ENCODE data around the gene THPO. TPM values are rescaled to one million over a fixed set of nuclear protein-coding genes. Genes with fewer than 3 reads are reported as not detected.

Gene THPO
- total RNA-seq, 1 donor from 2014 or later: 2.3 TPM

DNA sequence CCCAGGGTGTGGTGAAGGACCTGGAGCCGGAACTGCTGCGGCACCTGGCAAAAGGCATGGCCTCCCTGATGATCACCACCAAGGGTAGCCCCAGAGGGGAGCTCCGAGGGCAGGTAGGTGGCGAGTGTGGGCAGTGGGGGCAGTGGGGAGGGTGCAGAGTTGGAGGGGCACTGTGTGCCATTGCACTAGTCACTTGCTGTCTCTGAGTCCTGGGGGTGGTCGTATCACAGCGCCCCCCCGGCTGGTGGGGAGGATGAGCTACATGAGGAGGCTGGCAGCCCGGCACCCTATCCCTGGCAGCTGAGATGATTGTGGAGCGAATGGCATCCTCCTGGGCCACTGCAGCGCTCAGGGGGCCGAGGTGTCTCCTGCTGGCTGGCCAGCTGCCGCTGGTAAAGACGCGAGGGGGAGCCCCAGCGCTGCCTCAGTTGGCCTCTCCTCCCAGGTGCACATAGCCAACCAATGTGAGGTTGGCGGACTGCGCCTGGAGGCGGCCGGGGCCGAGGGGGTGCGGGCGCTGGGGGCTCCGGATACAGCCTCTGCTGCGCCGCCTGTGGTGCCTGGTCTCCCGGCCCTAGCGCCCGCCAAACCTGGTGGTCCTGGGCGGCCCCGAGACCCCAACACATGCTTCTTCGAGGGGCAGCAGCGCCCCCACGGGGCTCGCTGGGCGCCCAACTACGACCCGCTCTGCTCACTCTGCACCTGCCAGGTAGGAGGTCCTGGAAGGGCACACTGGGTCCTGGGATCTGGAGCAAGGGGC, 8.2 kb upstream of the THPO start:
- Mint-ChIP-seq H3K4me1 (peaks cover 2% of the 10 kb centered on the region), H3K4me3 (no peak overlapping the region), H3K27ac (no peak overlapping the region), H3K36me3 (no peaks in the 10 kb centered on the region), H3K27me3 (ENCODE audit: insufficient read depth, low read depth) (peaks cover 30% of the 10 kb centered on the region), H3K9me3 (peaks cover 3% of the 10 kb centered on the region)
- Histone ChIP-seq H3K4me2 (no peak overlapping the region), H3K36me3 (no peaks in the 10 kb centered on the region), H2AFZ (replicated peaks) (no peak overlapping the region), H3K9me3 (ENCODE audit: low read depth) (no peaks in the 10 kb centered on the region), H3K4me1 (peaks cover 5% of the 10 kb centered on the region), H3K9ac (no peak overlapping the region), H4K20me1 (ENCODE audit: low read depth) (peaks cover 1% of the 10 kb centered on the region), H3K27me3 (peaks cover 22% of the 10 kb centered on the region), H3K4me3 (no peak overlapping the region), H3K79me2 (ENCODE audit: low read depth) (no peaks in the 10 kb centered on the region), H3F3A (ENCODE audit: low read depth) (peaks cover 13% of the 10 kb centered on the region), H3K27ac (no peak overlapping the region)
- no peak for TF ChIP-seq EZH2 (IDR thresholded peaks at IDR 0.05)
- TF ChIP-seq, protein P1, sequence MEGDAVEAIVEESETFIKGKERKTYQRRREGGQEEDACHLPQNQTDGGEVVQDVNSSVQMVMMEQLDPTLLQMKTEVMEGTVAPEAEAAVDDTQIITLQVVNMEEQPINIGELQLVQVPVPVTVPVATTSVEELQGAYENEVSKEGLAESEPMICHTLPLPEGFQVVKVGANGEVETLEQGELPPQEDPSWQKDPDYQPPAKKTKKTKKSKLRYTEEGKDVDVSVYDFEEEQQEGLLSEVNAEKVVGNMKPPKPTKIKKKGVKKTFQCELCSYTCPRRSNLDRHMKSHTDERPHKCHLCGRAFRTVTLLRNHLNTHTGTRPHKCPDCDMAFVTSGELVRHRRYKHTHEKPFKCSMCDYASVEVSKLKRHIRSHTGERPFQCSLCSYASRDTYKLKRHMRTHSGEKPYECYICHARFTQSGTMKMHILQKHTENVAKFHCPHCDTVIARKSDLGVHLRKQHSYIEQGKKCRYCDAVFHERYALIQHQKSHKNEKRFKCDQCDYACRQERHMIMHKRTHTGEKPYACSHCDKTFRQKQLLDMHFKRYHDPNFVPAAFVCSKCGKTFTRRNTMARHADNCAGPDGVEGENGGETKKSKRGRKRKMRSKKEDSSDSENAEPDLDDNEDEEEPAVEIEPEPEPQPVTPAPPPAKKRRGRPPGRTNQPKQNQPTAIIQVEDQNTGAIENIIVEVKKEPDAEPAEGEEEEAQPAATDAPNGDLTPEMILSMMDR (IDR thresholded peaks at IDR 0.05): no peak
- no peak for TF ChIP-seq EZH2phosphoT487 (IDR thresholded peaks at IDR 0.05)
- DNase-seq (ENCODE audit: low spot score): no peak

DNA sequence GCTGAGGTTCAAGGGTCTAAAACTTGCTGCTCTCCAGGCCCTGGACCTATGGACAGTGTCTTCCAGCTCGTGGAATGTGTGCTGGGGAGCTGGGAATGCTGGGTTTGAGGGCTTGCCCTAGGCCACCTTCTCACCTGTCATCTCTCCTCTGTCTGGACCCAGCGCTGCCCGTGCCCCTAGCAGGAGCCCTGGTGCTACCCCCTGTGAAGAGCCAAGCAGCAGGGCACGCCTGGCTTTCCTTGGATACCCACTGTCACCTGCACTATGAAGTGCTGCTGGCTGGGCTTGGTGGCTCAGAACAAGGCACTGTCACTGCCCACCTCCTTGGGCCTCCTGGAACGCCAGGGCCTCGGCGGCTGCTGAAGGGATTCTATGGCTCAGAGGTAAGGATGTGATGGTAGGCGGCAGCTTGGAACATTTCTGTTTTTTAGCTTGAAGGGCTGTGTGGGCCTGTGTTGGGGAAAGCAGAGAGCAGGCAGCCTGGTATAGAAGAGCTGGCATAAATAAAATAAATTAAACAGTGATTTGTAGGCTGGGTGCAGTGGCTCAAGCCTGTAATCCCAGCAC, 6.9 kb upstream of the THPO start:
- Mint-ChIP-seq H3K27ac (no peak overlapping the region), H3K27me3 (ENCODE audit: insufficient read depth, low read depth) (peaks cover 25% of the 10 kb centered on the region), H3K4me3 (no peak overlapping the region), H3K36me3 (no peaks in the 10 kb centered on the region), H3K4me1 (peaks cover 6% of the 10 kb centered on the region), H3K9me3 (peaks cover 3% of the 10 kb centered on the region)
- TF ChIP-seq, protein P1 (IDR thresholded peaks at IDR 0.05): no peak
- no peak for TF ChIP-seq EZH2 (IDR thresholded peaks at IDR 0.05)
- TF ChIP-seq EZH2phosphoT487 (IDR thresholded peaks at IDR 0.05): no peak
- Histone ChIP-seq H3K9ac (no peak overlapping the region), H3K4me2 (no peak overlapping the region), H3K4me1 (peaks cover 11% of the 10 kb centered on the region), H3K27ac (no peak overlapping the region), H4K20me1 (ENCODE audit: low read depth) (peaks cover 8% of the 10 kb centered on the region), H3K9me3 (ENCODE audit: low read depth) (no peaks in the 10 kb centered on the region), H3K36me3 (no peaks in the 10 kb centered on the region), H3K4me3 (no peak overlapping the region), H3F3A (ENCODE audit: low read depth) (peaks cover 20% of the 10 kb centered on the region), H2AFZ (replicated peaks) (no peak overlapping the region), H3K79me2 (ENCODE audit: low read depth) (no peaks in the 10 kb centered on the region), H3K27me3 (peaks cover 34% of the 10 kb centered on the region)
- DNase-seq (ENCODE audit: low spot score): no peak

DNA sequence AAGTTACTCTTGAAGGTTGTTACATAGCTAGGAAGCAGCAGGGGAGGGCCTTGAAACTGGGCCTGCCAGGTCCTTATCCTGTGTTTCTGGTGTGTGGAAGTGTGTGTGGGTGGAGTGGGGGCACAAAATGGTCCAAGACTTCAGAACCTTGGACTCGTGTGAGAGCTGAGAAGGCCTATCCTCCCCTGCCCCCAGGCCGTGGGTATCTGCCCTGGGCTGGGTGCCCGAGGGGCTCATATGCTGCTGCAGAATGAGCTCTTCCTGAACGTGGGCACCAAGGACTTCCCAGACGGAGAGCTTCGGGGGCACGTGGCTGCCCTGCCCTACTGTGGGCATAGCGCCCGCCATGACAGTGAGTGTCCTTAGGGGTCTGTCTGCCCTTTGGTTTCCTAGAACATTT, 6.3 kb upstream of the THPO start:
- TF ChIP-seq, protein P1 (IDR thresholded peaks at IDR 0.05): no peak
- no peak for TF ChIP-seq EZH2phosphoT487 (IDR thresholded peaks at IDR 0.05)
- TF ChIP-seq EZH2 (IDR thresholded peaks at IDR 0.05): no peak
- H3K36me3 ChIP-seq: no peaks in the 10 kb centered on the region
- Mint-ChIP-seq H3K27ac (peak overlapping the region; percentile 21), H3K4me1 (peaks cover 6% of the 10 kb centered on the region), H3K4me3 (no peak overlapping the region), H3K36me3 (no peaks in the 10 kb centered on the region), H3K9me3 (peaks cover 3% of the 10 kb centered on the region), H3K27me3 (ENCODE audit: insufficient read depth, low read depth) (peaks cover 26% of the 10 kb centered on the region)
- H3K27me3 ChIP-seq: peaks cover 36% of the 10 kb centered on the region
- peaks cover 21% of the 10 kb centered on the region for H3F3A ChIP-seq (ENCODE audit: low read depth)
- H4K20me1 ChIP-seq (ENCODE audit: low read depth): peaks cover 8% of the 10 kb centered on the region
- no peak overlapping the region for H2AFZ ChIP-seq (replicated peaks)
- H3K9ac ChIP-seq: no peak overlapping the region
- no peak overlapping the region for H3K4me3 ChIP-seq
- no peak for DNase-seq (ENCODE audit: low spot score)
- H3K9me3 ChIP-seq (ENCODE audit: low read depth): no peaks in the 10 kb centered on the region
- H3K27ac ChIP-seq: no peak overlapping the region
- H3K4me2 ChIP-seq: no peak overlapping the region
- no peaks in the 10 kb centered on the region for H3K79me2 ChIP-seq (ENCODE audit: low read depth)
- peaks cover 12% of the 10 kb centered on the region for H3K4me1 ChIP-seq

Measured in neural progenitor cell (in vitro differentiated cells).